ENCODE data around the gene EYS. TPM values are rescaled to one million over a fixed set of nuclear protein-coding genes. Genes with fewer than 3 reads are reported as not detected.

EYS gene
- total and polyA plus RNA-seq, 2 donors from 2014 or later = not detected

DNA sequence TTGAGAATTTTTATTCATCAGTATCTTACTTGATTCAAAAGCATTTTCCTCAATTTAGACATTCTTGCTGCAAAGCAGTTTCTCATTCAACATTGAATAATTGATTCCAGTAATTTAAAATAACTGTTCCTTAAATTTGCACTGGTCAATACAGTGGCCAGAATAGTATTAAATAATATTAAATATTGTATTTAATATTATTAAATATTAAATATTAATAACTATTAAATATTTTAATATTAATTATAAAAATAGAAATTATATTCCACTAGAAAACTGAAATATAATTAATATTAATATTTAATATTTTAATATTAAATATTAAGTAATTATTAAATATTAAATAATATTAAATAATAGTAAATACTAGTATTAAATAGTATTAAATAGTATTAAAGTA lies 758.8 kb downstream of the EYS start:
- DNase-seq (no peak), FAIRE-seq (peak; percentile 98)
- Histone ChIP-seq H3K27ac (ENCODE audit: low read depth in 2 of 2, low read length in 2 of 2) (no peak overlapping the region), H3K36me3 (ENCODE audit: control insufficient read depth in 2 of 3, insufficient read depth in 3 of 3, low read length in 3 of 3) (no peaks in the 10 kb centered on the region), H3K4me3 (ENCODE audit: low read length in 3 of 3) (no peak overlapping the region), H3K9ac (ENCODE audit: low read length in 3 of 3) (no peak overlapping the region), H3K27me3 (ENCODE audit: control insufficient read depth, insufficient read depth, low read length) (no peaks in the 10 kb centered on the region), H3K4me1 (ENCODE audit: control insufficient read depth in 2 of 3, insufficient read depth in 2 of 3, low read depth in 1 of 3, low read length in 3 of 3) (no peaks in the 10 kb centered on the region), H3K9me3 (ENCODE audit: control insufficient read depth in 2 of 3, insufficient read depth in 1 of 3, low read length in 3 of 3) (no peaks in the 10 kb centered on the region)
- TF ChIP-seq, protein P1, sequence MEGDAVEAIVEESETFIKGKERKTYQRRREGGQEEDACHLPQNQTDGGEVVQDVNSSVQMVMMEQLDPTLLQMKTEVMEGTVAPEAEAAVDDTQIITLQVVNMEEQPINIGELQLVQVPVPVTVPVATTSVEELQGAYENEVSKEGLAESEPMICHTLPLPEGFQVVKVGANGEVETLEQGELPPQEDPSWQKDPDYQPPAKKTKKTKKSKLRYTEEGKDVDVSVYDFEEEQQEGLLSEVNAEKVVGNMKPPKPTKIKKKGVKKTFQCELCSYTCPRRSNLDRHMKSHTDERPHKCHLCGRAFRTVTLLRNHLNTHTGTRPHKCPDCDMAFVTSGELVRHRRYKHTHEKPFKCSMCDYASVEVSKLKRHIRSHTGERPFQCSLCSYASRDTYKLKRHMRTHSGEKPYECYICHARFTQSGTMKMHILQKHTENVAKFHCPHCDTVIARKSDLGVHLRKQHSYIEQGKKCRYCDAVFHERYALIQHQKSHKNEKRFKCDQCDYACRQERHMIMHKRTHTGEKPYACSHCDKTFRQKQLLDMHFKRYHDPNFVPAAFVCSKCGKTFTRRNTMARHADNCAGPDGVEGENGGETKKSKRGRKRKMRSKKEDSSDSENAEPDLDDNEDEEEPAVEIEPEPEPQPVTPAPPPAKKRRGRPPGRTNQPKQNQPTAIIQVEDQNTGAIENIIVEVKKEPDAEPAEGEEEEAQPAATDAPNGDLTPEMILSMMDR (IDR thresholded peaks at IDR 0.05; ENCODE audit: borderline replicate concordance, extremely low read depth, insufficient read depth) = no peak
- intact Hi-C loops (cut with DNase I) = no loop called here

DNA sequence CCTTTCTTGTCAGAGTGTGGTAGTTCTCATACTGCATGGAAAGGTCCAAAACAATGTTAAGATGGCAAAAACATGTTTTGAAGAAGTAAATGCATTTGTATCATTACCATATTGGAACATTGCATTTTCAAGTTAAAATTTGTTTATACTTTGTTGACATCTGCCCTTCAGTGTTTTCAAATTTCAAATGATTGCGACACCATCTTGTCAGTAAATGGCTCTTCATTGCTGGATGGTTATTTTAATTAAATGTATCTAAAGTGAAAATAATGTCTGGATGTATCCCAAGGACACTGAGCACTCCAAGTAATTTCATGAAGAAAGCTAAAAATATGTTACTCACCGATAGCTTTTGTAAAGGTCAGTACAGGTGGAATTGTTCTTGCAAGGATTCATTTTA lies 761.6 kb downstream of the EYS start:
- H3K9me3 ChIP-seq (ENCODE audit: control insufficient read depth in 2 of 3, insufficient read depth in 1 of 3, low read length in 3 of 3) = no peaks in the 10 kb centered on the region
- no peak overlapping the region for H3K9ac ChIP-seq (ENCODE audit: low read length in 3 of 3)
- no peak overlapping the region for H3K4me3 ChIP-seq (ENCODE audit: low read length in 3 of 3)
- DNase-seq = no peak
- H3K27me3 ChIP-seq (ENCODE audit: control insufficient read depth, insufficient read depth, low read length) = no peaks in the 10 kb centered on the region
- no peaks in the 10 kb centered on the region for H3K4me1 ChIP-seq (ENCODE audit: control insufficient read depth in 2 of 3, insufficient read depth in 2 of 3, low read depth in 1 of 3, low read length in 3 of 3)
- no peaks in the 10 kb centered on the region for H3K36me3 ChIP-seq (ENCODE audit: control insufficient read depth in 2 of 3, insufficient read depth in 3 of 3, low read length in 3 of 3)
- intact Hi-C loops (cut with DNase I) = no loop called here
- TF ChIP-seq, protein P1 (IDR thresholded peaks at IDR 0.05; ENCODE audit: borderline replicate concordance, extremely low read depth, insufficient read depth) = no peak
- H3K27ac ChIP-seq (ENCODE audit: low read depth in 2 of 2, low read length in 2 of 2) = no peak overlapping the region
- FAIRE-seq = no peak

DNA sequence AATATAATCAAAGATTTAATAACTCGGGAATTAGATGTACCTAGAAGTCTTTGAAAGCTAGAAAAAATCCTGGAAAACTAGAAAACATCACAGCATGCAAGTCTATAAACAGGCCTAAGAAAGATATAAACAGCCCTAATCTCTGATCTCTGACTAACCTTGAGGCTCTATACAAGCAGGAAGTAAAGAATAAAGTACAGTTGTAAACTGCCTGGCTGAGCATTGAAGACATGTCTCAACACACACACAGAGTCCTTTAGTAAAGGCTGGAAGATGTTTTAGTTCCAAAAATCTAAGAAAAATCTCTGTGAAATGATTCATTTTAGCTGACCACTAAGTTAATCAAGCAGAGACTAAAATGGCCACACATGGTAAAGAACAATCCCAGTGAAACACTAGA lies 774.5 kb downstream of the EYS start:
- H3K36me3 ChIP-seq (ENCODE audit: control insufficient read depth in 2 of 3, insufficient read depth in 3 of 3, low read length in 3 of 3) = no peaks in the 10 kb centered on the region
- FAIRE-seq (no peak), DNase-seq (no peak)
- H3K4me1 ChIP-seq (ENCODE audit: control insufficient read depth in 2 of 3, insufficient read depth in 2 of 3, low read depth in 1 of 3, low read length in 3 of 3) = no peaks in the 10 kb centered on the region
- no peak overlapping the region for H3K4me3 ChIP-seq (ENCODE audit: low read length in 3 of 3)
- H3K9ac ChIP-seq (ENCODE audit: low read length in 3 of 3) = no peak overlapping the region
- peaks cover 0 to 4% (median 0%) of the 10 kb centered on the region in 3 donors for H3K9me3 ChIP-seq (ENCODE audit: control insufficient read depth in 2 of 3, insufficient read depth in 1 of 3, low read length in 3 of 3)
- intact Hi-C loops (cut with DNase I) = no loop called here
- TF ChIP-seq, protein P1 (IDR thresholded peaks at IDR 0.05; ENCODE audit: borderline replicate concordance, extremely low read depth, insufficient read depth) = no peak
- no peak overlapping the region for H3K27ac ChIP-seq (ENCODE audit: low read depth in 2 of 2, low read length in 2 of 2)
- H3K27me3 ChIP-seq (ENCODE audit: control insufficient read depth, insufficient read depth, low read length) = no peaks in the 10 kb centered on the region

DNA sequence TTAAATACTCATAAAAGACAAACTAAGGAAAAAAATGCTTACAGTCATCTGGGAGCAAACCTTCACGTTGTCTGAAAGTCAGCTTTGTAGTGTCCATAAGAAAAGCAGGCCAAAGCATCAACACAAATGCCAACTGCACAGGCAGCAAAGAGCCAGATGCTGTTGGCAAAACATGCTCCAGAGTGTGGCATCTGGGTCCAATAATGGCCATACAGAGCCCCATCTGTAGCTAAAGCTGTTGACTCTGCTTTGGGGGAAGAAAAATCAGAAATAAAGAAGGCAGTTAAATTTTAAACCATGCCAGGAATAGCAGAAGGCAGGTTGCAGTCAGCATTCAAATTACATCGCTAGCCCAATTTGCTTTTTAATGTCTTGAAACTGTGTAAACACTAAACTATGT lies 776.3 kb downstream of the EYS start:
- Histone ChIP-seq H3K9ac (ENCODE audit: low read length in 3 of 3) (no peak overlapping the region), H3K4me3 (ENCODE audit: low read length in 3 of 3) (no peak overlapping the region), H3K27me3 (ENCODE audit: control insufficient read depth, insufficient read depth, low read length) (no peaks in the 10 kb centered on the region), H3K36me3 (ENCODE audit: control insufficient read depth in 2 of 3, insufficient read depth in 3 of 3, low read length in 3 of 3) (no peaks in the 10 kb centered on the region), H3K27ac (ENCODE audit: low read depth in 2 of 2, low read length in 2 of 2) (no peak overlapping the region), H3K4me1 (ENCODE audit: control insufficient read depth in 2 of 3, insufficient read depth in 2 of 3, low read depth in 1 of 3, low read length in 3 of 3) (no peaks in the 10 kb centered on the region), H3K9me3 (ENCODE audit: control insufficient read depth in 2 of 3, insufficient read depth in 1 of 3, low read length in 3 of 3) (peaks cover 0 to 4% (median 0%) of the 10 kb centered on the region in 3 donors)
- TF ChIP-seq, protein P1 (IDR thresholded peaks at IDR 0.05; ENCODE audit: borderline replicate concordance, extremely low read depth, insufficient read depth) = no peak
- intact Hi-C loops (cut with DNase I) = no loop called here
- no peak for FAIRE-seq
- DNase-seq = no peak

Data from kidney (tissue), 14 donors.